RWPE1 (cell line): Measurements from ENCODE around the gene SH2B2.

Experiments used
- CTCF ChIA-PET: fragments of 350-600 bp; sonication (Branson Sonifier 250); formaldehyde crosslinking; extraction: SDS; loops from one replicate; lab custom pipeline; 2021; lab: Yijun Ruan, JAX
- POLR2A ChIA-PET: fragments of 400-600 bp; formaldehyde crosslinking; extraction: SDS; loops from one replicate; lab custom pipeline; 2020; ENCODE audit warnings: antibody characterized with exemption; ENCODE audit not compliant: low non-redundant PET; lab: Yijun Ruan, JAX
- DNase-seq: peaks from one replicate; pipeline ENCODE4 v3.0.0; 2012; ENCODE audit warnings: low spot score
- H3K27ac ChIP-seq: fragments of 450-650 bp; 2 replicates; pipeline ENCODE4 v1.5.1; 2017
- TF ChIP-seq, protein P1 (sequence below): fragments of 450-650 bp; conservative IDR thresholded peaks from 2 replicates; pipeline ENCODE4 v1.5.1; 2017; ENCODE audit warnings: low read depth, mild to moderate bottlenecking

SH2B2 gene

GRCh38 chr7:102271158-102271798, 15.4 kb upstream of the SH2B2 start:
- TF ChIP-seq, protein P1, sequence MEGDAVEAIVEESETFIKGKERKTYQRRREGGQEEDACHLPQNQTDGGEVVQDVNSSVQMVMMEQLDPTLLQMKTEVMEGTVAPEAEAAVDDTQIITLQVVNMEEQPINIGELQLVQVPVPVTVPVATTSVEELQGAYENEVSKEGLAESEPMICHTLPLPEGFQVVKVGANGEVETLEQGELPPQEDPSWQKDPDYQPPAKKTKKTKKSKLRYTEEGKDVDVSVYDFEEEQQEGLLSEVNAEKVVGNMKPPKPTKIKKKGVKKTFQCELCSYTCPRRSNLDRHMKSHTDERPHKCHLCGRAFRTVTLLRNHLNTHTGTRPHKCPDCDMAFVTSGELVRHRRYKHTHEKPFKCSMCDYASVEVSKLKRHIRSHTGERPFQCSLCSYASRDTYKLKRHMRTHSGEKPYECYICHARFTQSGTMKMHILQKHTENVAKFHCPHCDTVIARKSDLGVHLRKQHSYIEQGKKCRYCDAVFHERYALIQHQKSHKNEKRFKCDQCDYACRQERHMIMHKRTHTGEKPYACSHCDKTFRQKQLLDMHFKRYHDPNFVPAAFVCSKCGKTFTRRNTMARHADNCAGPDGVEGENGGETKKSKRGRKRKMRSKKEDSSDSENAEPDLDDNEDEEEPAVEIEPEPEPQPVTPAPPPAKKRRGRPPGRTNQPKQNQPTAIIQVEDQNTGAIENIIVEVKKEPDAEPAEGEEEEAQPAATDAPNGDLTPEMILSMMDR, result no peak
- CTCF ChIA-PET, result interaction anchor here (0.6 to 1.4 kb wide), 9 partner anchors 13 to 733 kb away, joined by 3 to 7 read pairs (median 4); no protein-coding TSS in a partner anchor
- POLR2A ChIA-PET, result interaction anchor here (0.7 kb wide), 1 partner anchor 539 kb away, joined by 4 read pairs; no protein-coding TSS in a partner anchor
- peak overlapping the region; percentile 79 for H3K27ac ChIP-seq
- DNase-seq, result no peak

DNA sequence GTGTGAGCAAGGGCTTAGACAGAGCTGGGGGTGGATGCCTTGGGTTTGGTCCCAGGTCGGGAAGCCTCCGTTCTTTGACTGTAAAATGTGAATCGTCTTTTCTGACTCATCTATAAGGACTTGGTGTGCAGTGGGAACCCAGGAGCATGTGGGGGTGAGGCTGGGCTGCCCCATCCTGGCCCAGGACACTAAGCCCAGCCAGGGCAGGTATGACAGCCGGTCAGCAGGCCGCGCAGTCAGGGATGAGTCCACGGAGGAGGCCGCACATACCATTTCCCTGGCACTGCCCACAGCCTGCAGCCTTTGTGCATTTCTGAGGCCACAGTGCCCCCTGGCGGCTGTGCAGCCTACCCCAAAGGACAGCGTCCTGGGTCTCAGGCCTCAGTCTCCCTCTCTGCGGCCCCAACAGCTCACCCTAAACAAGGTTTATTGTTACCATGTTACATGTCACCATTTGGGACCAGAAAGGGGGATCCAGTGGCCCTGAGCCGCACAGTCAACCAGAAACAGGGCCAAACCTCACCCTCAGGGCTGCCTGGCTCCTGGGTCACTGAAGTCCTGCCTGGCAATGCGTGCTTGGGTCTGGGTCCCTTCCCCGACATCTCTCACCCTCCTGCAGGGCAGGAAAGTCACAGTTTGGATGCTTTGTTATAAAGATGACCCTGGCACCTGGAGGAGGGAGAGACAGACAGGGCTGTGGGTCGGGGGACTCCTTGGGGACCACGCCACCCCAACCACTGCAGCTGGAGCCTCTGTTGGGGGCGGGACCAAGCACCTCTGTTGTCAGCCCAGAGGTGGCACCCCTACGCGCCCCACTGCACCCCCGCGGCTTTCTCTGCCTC, 14.4 kb upstream of the SH2B2 start:
- TF ChIP-seq, protein P1, result peak; percentile 94
- peak overlapping the region; percentile 79 for H3K27ac ChIP-seq
- POLR2A ChIA-PET, result interaction anchor here (0.7 kb wide), 1 partner anchor 540 kb away, joined by 4 read pairs; no protein-coding TSS in a partner anchor
- DNase-seq, result peak; percentile 80
- CTCF ChIA-PET, result interaction anchor here (0.5 to 1.4 kb wide), 9 partner anchors 12 to 786 kb away, joined by 3 to 7 read pairs (median 3); no protein-coding TSS in a partner anchor

- DNase-seq, result no peak
- peak overlapping the region; percentile 79 for H3K27ac ChIP-seq
- CTCF ChIA-PET, result interaction anchor here (0.5 to 1.2 kb wide), 6 partner anchors 288 to 786 kb away, joined by 3 to 4 read pairs (median 3); no protein-coding TSS in a partner anchor
- TF ChIP-seq, protein P1, result no peak
- POLR2A ChIA-PET, result no interaction called here
Measured at GRCh38 chr7:102272917-102273748, 13.5 kb upstream of the SH2B2 start.

DNA sequence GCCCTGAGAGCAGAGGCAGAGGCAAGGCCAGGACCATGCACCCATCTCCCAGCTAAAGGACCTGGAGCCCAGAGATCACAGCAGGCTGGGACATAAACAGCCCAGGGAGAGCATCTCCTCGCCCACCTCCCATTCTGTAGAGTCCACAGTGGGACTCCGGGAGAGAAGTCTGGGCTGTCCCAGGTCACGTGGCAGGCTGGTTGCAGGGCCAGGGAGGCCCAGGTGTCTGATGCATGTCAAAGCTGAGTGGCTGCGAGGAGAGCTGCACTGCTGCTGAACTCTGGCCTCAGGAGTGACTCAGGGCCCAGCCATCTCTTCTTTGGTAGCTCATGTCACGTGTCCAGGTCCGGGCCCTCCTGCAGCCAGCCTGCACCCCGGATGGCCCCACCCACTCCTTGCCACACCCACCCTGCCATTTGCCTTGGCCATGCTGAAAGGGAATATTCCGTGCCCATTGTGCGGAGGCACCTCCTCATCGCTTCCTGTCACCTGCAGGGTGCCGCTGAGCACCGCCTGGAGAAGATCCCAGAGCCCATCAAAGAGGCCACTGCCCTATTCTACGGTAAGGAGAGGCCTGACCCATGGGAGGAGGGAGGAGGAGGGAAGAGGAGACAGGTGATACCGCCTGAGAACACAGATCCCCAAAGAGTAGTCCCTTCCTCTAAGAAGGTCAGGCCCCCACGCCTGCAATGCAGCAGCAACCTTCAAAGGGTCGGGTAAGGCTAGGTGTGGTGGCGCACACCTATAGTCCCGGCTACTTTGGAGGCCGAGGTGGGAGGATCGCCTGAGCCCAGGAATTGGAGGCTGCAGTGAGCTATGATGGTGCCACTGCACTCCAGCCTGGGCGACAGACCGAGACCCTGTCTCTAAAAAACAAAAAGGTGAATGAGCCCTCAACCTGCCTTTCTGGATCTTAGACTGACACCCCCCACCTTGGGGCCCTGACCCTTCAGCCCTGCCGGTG, 12.6 kb upstream of the SH2B2 start:
- ChIA-PET POLR2A (interaction anchor here (0.5 to 0.6 kb wide), 2 partner anchors 952 to 1178 kb away, joined by 3 to 8 read pairs; no protein-coding TSS in a partner anchor), CTCF (interaction anchor here (0.7 to 1.2 kb wide), 2 partner anchors 731 to 732 kb away, joined by 3 to 4 read pairs; no protein-coding TSS in a partner anchor)
- H3K27ac ChIP-seq, result peak overlapping the region; percentile 79
- TF ChIP-seq, protein P1, result no peak
- DNase-seq, result peak; percentile 98

DNA sequence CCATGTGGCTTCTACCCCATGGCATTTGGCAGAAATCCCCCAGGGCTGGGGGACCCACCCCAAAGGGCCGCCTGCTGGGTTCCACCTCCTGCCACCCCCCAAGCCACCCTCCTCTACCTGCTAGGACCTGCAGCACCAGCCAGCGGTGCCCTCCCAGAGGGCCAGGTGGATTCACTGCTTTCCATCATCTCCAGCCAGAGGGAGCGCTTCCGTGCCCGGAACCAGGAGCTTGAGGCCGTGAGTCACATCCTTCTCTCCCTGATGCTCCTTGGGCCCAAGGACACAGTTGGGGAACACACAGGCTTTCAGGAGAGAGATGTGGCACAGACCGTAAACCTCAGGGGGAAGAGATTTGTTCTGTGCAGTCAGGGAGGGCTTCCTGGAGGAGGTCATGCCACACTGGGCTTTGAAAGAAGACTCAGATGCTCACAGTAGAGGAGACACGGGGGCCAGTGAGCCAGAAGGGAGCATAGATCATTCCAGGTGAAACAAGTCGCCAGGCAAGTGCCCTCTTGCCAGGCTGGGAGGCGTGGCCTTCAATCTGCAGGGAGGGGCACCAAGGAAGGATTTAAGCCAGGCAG, 11.5 kb upstream of the SH2B2 start:
- peak overlapping the region; percentile 79 for H3K27ac ChIP-seq
- TF ChIP-seq, protein P1, result no peak
- ChIA-PET POLR2A (no interaction called here), CTCF (interaction anchor here (0.5 to 0.7 kb wide), 2 partner anchors 12 to 120 kb away, joined by 3 to 4 read pairs; no protein-coding TSS in a partner anchor)
- DNase-seq, result peak; percentile 34
